Ureter (tissue), 1 donor: Measurements from ENCODE around the gene PSME1. TPM values are rescaled to one million over a fixed set of nuclear protein-coding genes. Genes with fewer than 3 reads are reported as not detected.

Source experiments
- DNase-seq: peaks from one replicate; pipeline ENCODE4 v3.0.0-alpha.2; 2020; ENCODE audit warnings: low spot score
- total RNA-seq: library from RNA; stranded (reverse); gene quantifications from one replicate; pipeline ENCODE4 v1.2.4, GENCODE V29; 2023
- donor health status: DM: yes; HTN: yes; CAD: no.

The PSME1 gene
- total RNA-seq, 1 donor from 2014 or later, result 227 TPM

DNA sequence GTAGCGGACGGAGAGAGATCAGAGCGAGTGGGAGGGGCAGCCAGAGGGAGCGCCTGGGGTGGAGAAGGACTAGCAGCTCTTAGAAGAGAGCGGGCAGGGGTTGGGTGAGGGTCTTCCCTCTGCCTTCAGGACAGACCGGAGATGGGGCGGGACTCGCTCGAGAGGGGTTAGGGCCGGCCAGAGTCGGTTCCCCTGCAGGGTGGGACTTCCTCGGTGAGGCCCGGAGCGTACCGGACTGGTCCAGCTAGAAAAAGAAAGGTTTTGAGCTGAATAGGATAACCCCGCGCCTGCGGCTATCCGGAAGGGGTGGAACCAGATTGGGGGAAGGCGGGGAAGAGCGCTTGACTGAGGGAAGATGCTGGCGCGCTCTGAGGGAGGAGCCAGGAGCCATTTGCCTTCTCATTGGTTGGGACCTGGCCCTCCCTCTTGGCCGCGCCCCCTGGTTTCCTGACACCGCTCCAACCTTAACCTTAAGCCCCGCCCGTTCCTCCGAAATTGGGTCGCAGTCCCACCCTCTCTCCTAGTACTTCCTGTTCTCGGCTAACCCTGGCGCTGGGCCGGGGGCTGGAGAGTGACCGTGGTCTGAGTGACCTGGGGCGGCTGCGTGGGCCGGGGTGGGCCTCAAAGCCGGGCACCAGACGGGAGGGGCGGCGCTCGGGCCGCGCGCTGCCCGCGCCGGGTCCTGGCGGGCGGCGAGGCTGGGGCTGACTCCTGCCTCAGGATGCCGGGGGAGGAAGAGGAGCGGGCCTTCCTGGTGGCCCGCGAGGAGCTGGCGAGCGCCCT lies 11.2 kb downstream of the PSME1 start, which contains the start of gene RNF31:
Gene RNF31 (plus strand): TSS at position 521 of the 783 bp plus-strand sequence. CDS start 201 bp downstream, at position 722.
- peak; percentile 99 for DNase-seq

DNA sequence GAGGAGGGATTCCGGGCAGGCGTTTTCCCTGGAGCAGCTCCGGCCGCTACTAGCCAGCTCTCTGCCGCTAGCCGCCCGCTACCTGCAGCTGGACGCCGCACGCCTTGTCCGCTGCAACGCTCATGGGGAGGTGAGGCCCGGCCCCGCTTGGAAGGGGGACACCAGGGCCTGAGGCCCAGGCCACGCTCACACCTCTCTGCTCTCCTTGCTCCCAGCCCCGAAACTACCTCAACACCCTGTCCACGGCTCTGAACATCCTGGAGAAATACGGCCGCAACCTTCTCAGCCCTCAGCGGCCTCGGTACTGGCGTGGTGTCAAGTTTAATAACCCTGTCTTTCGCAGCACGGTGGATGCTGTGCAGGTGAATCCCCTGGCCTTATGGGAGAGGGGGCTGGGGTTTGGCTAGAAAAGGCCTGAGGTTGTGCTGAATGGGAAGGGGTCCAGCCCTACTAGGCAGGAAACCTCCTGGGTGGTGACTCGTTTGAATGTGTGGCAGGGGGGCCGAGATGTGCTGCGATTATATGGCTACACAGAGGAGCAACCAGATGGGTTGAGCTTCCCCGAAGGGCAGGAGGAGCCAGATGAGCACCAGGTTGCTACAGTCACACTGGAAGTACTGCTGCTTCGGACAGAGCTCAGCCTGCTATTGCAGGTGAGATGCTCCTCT lies 11.9 kb downstream of the PSME1 start:
- DNase-seq, result no peak

DNA sequence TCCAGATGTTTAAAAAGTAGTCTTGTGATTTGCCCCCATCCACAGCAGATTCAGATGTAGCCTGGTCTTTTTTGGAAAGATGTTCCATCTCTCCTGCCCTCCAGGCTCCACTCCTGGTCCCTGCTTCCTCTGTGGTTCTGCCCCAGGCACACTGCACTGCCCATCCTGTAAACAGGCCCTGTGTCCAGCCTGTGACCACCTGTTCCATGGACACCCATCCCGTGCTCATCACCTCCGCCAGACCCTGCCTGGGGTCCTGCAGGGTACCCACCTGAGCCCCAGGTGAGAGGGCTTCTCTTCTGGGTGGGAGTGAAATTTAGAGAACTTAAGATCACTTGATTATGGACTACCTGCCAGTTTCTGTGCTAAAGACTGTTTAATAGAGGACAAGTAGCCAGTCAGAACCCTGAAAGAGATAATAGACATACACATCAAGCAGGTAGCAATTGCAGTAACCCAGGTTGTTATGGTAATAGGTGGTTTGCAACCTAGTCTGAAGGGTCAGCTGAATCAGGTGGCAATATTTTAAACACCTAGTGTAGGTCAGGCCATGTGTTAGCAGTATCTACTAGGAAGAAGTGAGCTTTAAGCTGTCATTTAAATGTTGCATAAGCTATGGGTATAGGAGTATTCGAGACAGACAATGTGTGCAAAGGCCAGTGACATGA lies 13.4 kb downstream of the PSME1 start:
- DNase-seq, result no peak

DNA sequence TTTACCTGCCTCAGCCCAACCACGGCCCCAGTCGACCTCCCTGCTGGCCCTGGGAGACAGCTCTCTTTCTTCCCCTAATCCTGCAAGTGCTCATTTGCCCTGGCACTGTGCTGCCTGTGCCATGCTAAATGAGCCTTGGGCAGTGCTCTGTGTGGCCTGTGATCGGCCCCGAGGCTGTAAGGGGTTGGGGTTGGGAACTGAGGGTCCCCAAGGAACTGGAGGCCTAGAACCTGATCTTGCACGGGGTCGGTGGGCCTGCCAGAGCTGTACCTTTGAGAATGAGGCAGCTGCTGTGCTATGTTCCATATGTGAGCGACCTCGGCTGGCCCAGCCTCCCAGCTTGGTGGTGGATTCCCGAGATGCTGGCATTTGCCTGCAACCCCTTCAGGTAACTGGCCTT lies 14.1 kb downstream of the PSME1 start:
- no peak for DNase-seq

DNA sequence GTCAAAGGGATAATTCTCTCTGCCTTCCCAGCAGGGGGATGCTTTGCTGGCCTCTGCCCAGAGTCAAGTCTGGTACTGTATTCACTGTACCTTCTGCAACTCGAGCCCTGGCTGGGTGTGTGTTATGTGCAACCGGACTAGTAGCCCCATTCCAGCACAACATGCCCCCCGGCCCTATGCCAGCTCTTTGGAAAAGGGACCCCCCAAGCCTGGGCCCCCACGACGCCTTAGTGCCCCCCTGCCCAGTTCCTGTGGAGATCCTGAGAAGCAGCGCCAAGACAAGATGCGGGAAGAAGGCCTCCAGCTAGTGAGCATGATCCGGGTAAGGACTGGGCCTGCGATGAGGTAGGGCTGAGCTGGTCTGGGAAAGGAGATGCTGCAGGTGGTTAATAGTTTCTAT lies 14.6 kb downstream of the PSME1 start:
- no peak for DNase-seq

DNA sequence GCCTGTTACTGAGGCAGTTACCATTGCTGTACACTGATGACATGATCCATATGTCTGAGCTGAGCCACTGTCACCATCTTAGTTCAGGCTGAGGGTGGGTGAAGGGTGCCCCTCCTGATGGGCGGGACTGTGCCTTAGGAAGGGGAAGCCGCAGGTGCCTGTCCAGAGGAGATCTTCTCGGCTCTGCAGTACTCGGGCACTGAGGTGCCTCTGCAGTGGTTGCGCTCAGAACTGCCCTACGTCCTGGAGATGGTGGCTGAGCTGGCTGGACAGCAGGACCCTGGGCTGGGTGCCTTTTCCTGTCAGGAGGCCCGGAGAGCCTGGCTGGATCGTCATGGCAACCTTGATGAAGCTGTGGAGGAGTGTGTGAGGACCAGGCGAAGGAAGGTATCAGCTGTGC lies 15.0 kb downstream of the PSME1 start:
- DNase-seq, result no peak

DNA sequence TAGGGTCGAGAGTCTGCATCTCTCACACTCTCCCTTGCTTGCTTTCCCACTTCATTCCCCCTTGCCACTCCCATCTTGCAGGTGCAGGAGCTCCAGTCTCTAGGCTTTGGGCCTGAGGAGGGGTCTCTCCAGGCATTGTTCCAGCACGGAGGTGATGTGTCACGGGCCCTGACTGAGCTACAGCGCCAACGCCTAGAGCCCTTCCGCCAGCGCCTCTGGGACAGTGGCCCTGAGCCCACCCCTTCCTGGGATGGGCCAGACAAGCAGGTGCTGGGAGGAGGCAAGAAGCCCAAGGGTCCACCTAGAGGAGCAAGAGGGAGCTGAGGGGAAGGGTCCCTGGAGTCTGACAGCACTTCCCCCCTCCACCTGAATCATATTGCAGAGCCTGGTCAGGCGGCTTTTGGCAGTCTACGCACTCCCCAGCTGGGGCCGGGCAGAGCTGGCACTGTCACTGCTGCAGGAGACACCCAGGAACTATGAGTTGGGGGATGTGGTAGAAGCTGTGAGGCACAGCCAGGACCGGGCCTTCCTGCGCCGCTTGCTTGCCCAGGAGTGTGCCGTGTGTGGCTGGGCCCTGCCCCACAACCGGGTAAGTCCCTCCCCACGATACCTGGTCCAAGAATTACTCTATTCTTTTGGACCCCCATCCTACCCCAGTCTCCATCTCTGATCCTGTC lies 15.5 kb downstream of the PSME1 start:
- DNase-seq, result no peak

DNA sequence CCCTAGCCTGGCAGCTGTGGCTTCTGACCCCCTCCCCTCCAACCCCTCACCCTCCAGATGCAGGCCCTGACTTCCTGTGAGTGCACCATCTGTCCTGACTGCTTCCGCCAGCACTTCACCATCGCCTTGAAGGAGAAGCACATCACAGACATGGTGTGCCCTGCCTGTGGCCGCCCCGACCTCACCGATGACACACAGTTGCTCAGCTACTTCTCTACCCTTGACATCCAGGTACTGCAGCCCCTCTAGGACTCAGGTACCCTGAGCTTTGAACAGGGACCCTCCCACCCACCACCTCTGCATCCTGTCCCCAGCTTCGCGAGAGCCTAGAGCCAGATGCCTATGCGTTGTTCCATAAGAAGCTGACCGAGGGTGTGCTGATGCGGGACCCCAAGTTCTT lies 19.1 kb downstream of the PSME1 start:
- DNase-seq, result no peak

DNA sequence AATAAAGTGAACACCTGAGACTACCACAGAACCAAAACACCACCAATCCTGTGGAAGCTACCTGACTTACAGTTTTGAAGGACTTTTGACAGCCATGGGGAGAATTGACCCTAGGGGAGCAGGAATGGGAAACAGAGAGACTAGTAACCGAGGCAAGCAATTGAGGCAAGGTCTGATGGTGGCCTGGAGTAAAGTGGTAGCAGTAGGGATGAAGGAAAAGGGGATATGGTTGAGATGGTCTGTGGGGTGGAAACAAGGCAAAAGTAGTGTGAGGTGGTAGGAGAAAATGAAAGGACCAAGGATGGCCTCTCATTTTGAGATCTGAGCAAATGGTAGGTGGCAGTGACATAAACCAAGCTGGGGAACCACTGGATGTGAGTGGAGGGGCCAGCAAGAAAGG lies 20.8 kb downstream of the PSME1 start:
- DNase-seq, result no peak

DNA sequence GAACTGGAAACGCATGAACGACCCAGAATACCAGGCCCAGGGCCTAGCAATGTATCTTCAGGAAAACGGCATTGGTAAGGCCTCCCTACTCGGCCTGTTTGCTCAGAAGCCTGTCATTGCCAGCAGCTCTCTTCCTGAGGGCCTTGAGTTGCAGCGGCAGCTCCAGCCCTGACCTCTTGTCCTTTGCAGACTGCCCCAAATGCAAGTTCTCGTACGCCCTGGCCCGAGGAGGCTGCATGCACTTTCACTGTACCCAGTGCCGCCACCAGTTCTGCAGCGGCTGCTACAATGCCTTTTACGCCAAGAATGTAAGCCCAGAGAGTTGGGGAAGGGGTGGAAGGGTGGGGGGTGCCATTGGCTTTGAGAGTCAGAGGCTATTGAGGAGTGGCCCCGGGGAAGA lies 21.3 kb downstream of the PSME1 start:
- DNase-seq, result no peak

DNA sequence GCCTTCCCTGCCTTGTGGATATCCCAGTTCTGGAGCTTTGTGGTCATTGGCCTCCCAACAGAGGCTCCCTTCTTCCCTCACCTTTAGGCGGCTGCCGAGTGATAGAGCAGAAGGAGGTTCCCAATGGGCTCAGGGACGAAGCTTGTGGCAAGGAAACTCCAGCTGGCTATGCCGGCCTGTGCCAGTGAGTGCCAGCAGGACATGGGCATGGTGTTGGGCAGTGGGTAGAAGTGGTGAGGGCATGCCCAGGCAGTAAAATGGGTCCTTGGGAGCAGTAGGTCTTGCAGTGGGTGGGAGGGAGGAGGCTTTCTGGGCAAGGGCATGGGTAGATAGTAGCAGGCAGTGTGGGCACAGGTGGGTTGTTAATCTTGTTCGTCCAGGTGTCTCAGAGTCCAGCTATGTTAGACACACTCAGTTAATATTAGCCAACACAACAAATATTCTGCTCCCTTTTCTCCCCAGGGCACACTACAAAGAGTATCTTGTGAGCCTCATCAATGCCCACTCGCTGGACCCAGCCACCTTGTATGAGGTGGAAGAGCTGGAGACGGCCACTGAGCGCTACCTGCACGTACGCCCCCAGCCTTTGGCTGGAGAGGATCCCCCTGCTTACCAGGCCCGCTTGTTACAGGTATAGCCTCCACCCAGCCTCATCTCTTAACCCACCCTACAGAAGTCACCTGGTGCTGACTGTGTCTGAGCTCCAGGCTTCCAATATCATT lies 23.9 kb downstream of the PSME1 start:
- no peak for DNase-seq

DNA sequence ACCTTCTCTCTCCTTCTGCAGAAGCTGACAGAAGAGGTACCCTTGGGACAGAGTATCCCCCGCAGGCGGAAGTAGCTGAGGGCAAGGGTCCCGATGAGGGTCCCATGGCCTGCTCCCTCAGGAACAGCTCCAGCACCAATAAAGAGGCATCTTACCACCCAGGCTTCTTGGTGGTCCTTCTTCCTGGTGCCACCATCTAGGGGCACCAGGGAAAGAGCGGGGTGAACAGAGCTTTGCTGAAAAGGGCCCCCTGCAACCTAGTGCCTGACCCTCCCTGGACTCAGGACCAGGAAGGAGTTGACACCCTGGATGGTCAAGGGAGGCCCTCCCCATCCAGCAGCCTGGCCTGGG lies 24.5 kb downstream of the PSME1 start:
- no peak for DNase-seq

DNA sequence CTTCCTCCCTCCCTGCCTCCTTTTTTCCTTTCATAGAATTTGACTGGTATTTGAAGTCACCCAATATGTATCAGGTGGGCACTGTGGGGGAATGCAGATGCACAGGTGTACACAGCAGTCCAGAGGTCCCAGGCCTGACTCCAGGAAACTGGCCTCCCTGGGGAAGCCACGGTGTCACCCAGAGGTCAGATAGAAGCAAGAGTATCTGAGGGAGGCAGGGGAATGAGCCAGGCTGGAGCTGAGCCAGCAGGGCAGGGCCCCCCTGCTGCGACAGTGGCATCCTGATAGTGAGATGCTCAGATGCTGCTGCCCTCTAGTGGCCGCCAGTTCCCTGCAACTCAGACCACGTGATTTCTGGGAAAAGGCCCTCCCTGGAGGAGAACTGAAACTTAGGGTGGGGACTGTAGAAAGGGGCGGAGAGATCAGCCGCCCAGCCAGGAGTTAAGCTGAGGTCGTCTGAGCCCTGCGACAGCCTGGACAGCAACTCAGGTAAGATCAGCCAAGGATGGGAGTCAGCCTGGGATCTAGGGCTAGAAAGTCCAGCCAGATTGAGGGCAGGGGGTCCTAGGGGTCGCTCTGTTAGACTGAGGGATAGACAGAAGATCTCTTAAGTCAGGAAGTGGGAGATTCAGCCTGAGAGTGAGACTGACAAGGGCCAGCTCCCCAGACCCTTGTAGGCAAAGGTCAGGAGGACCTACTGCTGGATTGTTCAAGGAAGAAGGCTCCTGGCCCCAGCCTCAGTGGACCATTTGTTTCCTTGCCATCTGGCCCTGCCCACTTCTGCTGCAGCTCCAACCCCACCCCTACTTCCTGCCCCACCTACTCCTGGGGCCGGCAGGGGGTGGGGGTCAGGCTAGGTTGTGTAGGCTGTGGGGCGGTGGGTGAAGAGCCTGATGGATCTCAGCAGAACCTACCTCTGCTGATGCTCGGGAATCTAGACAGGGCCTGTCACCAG lies 25.1 kb downstream of the PSME1 start, which contains the start of gene IRF9:
Gene IRF9 (plus strand): TSS at position 416 of the 955 bp plus-strand sequence. CDS start 880 bp downstream, outside the sequence.
- DNase-seq, result peak; percentile 98

DNA sequence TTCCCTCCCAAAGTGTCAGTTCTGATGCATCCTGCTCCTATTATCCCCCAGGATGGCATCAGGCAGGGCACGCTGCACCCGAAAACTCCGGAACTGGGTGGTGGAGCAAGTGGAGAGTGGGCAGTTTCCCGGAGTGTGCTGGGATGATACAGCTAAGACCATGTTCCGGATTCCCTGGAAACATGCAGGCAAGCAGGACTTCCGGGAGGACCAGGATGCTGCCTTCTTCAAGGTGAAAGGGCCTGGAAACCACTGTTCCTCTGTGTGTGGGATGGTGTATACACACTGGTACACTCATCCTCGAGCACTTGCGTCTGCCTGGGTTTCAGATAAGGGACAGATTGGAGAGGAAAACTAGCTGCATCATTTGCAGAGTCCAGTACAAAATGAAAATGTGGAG lies 26.1 kb downstream of the PSME1 start:
- DNase-seq, result no peak

DNA sequence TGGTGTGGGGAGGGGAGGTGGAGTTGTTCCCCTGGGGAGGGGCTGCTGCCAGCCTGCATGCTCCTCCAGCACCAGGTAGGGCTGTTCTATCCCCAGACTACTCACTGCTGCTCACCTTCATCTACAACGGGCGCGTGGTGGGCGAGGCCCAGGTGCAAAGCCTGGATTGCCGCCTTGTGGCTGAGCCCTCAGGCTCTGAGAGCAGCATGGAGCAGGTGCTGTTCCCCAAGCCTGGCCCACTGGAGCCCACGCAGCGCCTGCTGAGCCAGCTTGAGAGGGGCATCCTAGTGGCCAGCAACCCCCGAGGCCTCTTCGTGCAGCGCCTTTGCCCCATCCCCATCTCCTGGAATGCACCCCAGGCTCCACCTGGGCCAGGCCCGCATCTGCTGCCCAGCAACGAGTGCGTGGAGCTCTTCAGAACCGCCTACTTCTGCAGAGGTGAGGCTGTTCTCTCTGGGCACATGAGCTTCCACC lies 28.6 kb downstream of the PSME1 start:
- DNase-seq, result no peak

DNA sequence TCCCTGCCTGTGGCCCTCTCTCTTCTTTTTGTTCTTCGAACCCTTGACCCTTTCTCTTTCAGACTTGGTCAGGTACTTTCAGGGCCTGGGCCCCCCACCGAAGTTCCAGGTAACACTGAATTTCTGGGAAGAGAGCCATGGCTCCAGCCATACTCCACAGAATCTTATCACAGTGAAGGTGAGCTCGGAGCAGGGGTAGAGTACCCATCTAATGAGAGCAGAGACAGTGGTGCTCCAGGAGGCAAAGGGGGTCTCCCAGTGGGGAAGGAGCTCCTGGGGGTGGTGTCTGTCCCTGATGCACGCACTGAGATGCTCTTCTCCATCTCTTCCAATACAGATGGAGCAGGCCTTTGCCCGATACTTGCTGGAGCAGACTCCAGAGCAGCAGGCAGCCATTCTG lies 29.8 kb downstream of the PSME1 start:
- DNase-seq, result no peak

DNA sequence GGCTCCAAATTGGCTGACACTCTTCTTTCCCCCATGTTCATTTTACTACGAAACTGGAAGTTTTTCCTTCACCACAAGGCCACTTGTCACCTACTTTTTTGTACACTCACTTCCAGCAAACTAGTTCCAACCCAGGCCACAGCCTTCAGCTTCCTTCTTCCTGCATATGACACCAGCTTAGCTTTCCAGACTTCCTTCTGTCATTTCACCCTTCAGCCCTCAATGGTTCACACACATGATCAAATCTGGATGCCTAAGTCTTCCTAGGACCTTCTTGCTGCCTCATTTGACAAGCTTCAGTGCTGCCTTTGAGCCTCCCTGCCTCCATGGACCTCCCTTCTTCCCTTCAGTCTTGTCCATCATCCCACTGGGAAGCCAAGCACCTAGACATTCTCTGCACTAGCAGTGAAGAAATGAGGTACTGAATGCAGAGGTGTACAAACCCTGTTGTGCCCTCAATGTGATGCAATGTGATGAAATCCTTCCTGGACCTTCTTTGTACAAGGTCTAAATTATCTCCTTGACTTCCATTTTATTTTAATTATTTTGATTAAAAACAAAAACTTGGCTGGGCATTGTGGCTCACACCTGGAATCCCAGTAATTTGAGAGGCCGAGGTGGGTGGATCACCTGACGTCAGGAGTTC lies 31.6 kb downstream of the PSME1 start:
- no peak for DNase-seq

DNA sequence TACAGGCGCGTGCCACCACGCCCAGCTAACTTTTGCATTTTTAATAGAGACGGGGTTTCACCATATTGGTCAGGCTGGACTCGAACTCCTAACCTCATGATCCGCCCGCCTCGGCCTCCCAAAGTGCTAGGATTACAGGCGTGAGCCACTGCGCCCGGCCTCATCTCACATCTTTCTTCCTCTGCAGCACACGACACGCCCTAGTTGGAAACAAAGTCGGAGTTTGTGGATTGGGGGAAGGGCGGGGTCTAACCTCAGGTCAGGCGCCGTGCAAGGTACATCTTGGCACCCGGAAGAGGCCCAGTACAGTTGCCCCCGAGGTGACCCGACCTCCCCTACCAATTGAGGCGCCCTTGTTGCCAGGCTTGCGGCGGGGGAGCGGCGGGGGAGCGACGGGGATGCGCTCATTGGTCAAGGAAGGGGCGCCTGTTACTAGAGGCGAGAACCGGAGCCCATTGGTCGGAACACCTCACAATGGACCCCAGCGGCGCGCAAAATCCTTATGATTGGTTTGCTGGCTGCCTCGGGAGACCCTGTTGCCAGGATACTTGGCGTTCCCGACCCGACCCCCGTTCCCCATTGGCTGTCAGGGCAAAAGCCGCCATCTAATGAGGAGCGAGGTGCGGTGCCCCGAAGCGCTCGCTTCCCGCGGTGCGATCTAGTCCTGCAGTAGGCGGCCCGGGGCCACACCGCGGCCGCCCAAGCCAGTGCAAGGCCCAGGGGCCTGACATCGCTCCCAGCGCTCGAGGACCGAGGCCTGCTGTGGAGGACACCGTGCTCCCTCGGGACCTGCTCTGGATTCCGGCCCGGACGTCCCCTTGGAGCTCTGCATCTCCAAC lies 35.6 kb downstream of the PSME1 start, which contains the start of gene REC8:
Gene REC8 (plus strand): TSS at position 659 of the 839 bp plus-strand sequence. CDS start 473 bp downstream, outside the sequence.
- DNase-seq, result peak; percentile 81
